ENCODE measurements around the gene ARID1A.
A peak's percentile ranks its signal among the peaks of the same experiment; 100 is the strongest.

Gene ARID1A

GRCh38 chr1:26761217-26761616 is 65.4 kb downstream of the ARID1A start:
- no peak for DNase-seq

DNA sequence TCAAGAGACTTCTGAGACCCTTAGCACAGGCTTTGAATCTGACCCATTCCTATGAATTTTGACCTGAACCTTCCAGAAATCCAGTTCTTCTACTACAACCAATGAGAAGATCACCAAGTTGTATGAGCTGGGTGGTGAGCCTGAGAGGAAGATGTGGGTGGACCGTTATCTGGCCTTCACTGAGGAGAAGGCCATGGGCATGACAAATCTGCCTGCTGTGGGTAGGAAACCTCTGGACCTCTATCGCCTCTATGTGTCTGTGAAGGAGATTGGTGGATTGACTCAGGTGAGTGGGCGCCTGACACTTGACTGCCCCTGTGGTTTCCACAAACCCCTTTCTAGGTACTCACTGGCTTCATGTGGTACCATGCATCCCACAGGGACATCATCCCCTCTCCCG is 71.9 kb downstream of the ARID1A start:
- DNase-seq: no peak

- peak; percentile 81 for DNase-seq
Observed at GRCh38 chr1:26768755-26769154, 72.9 kb downstream of the ARID1A start.

- DNase-seq: no peak
Observed at GRCh38 chr1:26771285-26771642, 75.4 kb downstream of the ARID1A start.

- peak; percentile 97 for DNase-seq
Observed at GRCh38 chr1:26771643-26772321, 76.0 kb downstream of the ARID1A start.

GRCh38 chr1:26772687-26773086 is 76.9 kb downstream of the ARID1A start:
- DNase-seq: peak; percentile 100

DNA sequence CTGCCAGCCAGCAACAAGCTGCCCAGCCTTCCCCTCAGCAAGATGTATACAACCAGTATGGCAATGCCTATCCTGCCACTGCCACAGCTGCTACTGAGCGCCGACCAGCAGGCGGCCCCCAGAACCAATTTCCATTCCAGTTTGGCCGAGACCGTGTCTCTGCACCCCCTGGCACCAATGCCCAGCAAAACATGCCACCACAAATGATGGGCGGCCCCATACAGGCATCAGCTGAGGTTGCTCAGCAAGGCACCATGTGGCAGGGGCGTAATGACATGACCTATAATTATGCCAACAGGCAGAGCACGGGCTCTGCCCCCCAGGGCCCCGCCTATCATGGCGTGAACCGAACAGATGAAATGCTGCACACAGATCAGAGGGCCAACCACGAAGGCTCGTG is 78.6 kb downstream of the ARID1A start:
- no peak for DNase-seq

DNA sequence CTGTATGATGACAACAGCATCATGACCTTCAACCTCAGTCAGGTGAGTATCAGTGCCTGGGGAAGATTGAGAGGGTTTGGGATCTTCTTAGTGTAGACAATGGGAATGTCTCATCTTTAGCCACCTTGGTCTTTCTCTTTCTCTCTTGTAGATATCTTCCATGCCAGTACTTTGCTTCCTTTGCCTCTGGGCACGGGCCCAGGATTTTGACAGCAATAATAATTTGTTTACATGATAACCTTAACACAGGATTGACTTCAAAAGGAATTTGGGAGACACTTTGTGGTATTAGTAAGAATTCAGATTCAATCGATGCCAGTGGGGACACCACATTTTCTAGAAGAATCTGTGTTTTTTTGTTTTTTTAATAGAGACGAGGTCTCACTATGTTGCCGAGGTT is 79.9 kb downstream of the ARID1A start:
- DNase-seq: no peak

DNA sequence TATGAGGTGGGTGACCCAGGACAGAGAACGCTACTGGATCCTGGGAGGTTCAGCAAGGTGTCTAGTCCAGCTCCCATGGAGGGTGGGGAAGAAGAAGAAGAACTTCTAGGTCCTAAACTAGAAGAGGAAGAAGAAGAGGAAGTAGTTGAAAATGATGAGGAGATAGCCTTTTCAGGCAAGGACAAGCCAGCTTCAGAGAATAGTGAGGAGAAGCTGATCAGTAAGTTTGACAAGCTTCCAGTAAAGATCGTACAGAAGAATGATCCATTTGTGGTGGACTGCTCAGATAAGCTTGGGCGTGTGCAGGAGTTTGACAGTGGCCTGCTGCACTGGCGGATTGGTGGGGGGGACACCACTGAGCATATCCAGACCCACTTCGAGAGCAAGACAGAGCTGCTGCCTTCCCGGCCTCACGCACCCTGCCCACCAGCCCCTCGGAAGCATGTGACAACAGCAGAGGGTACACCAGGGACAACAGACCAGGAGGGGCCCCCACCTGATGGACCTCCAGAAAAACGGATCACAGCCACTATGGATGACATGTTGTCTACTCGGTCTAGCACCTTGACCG is 83.4 kb downstream of the ARID1A start:
- DNase-seq: no peak

DNA sequence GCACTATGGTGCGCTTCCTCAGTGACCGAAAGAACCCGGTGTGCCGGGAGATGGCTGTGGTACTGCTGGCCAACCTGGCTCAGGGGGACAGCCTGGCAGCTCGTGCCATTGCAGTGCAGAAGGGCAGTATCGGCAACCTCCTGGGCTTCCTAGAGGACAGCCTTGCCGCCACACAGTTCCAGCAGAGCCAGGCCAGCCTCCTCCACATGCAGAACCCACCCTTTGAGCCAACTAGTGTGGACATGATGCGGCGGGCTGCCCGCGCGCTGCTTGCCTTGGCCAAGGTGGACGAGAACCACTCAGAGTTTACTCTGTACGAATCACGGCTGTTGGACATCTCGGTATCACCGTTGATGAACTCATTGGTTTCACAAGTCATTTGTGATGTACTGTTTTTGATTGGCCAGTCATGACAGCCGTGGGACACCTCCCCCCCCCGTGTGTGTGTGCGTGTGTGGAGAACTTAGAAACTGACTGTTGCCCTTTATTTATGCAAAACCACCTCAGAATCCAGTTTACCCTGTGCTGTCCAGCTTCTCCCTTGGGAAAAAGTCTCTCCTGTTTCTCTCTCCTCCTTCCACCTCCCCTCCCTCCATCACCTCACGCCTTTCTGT is 84.6 kb downstream of the ARID1A start:
- no peak for DNase-seq

DNA sequence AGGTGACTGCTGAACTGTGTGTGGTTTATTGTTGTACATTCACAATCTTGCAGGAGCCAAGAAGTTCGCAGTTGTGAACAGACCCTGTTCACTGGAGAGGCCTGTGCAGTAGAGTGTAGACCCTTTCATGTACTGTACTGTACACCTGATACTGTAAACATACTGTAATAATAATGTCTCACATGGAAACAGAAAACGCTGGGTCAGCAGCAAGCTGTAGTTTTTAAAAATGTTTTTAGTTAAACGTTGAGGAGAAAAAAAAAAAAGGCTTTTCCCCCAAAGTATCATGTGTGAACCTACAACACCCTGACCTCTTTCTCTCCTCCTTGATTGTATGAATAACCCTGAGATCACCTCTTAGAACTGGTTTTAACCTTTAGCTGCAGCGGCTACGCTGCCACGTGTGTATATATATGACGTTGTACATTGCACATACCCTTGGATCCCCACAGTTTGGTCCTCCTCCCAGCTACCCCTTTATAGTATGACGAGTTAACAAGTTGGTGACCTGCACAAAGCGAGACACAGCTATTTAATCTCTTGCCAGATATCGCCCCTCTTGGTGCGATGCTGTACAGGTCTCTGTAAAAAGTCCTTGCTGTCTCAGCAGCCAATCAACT is 85.5 kb downstream of the ARID1A start:
- no peak for DNase-seq

DNA sequence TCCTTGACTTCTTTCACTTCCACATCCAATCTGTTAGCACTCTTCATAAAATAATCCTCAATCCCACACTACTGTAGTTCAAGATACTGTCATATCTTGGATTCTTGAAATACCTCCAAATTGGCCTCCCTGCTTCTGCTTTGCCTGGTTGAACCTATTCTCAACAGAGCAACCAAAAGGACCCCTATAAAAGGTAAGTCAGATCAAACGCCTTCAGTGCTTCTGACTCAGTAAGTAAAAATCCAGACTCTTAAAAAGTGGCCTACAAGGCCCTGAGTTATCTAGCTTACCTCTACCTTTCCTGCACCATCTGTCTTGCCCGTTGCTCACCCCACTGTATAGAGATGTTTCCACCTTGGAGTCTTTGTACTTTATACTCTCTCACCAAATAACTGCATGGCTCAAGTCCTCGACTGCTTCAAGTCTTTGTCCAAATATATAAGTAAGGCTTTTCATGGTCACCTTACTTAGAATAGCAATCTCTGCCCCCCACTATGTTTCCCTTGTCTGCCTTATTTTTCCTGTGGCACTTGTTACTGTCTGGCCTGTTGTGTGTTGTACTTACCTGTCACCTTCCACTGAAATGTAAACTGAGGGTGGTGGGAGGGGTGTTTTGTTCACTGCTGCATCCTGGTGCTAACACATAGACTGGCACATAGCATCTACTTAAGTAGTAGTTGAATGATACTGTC is 86.9 kb downstream of the ARID1A start:
- DNase-seq: no peak

DNA sequence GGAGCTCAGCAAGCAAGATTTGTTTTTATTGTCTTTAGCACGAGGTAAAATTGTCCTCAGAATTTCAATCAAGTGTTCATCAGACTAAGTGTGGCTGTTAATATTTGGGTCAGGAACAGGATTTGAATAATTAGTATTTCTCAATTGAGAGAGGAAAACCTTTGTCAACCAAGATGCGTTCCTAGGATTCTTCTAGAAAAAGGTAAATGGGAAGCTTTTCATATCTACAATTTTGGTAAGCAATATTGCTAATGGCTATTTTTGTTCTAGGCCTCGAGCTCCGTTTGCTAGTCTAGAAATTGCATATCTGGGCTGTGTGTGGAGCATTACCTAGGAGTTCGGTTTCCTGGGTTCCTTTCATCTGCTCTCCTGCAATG is 87.8 kb downstream of the ARID1A start:
- no peak for DNase-seq

GRCh38 chr1:26784023-26784871 is 88.4 kb downstream of the ARID1A start:
- DNase-seq: peak; percentile 41

DNA sequence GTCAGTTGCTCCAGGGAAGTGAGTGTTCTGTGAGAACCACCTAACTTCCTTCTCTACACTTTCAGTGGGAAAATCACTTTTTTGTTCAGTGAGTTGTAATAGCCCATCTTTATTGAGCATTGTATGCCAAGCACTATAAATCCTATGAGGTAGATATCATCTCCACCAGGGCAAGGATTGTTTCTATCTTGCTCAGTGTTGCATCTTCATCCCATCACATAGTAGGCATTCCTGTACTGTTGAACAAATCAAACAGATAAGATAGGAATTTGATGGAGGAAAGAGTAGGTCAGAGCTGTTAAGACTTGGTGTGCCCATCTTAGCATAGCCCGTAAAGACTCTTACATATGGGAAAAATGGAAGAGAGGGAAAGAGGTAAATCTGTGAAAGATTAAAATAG is 89.1 kb downstream of the ARID1A start:
- DNase-seq: no peak

GRCh38 chr1:26785611-26786436 is 90.0 kb downstream of the ARID1A start:
- DNase-seq: peak; percentile 77

DNA sequence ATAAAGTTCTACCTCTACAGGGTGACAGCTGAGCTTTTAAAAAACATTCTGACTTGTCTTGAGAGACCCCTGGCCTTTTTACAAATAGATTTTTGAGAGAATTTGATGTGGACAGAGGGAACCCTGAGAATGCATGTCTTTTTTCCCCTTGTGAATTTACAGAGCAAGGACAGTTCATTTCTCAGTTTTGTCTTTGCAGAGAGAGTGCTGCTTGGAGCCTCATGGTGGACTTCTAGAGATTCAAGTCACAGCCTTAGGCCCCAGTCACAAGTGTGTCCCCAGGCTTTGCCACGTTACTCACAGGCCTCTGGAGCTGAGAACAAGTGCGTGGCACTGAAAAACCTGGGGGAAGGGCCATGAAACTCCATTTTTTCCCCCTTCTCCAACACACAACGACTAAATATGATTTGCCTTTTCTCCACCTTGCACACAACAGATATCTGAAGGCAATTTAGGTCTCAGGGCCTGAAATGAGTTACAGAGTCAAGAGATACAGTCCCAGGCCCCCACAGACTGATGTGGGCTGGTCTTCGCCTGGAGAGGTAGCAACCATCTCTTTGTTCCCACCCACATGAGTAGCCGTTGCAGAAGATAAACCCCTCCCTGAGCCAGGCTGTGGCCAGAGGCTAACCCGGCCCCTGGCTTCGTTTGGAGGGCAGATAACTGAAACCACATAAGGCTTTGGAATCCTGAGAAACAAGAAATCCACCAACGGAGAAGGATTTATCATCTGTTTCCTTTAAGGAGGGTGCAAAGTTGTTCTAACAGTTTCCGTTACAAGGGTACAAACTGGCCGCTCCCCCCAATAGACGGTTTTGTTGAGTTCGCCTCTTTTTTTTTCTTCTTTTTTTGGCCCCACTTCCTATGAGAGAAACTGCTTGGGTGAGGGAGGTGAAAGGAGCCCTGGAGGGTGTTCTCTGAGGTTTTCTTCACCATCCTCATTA is 90.9 kb downstream of the ARID1A start:
- DNase-seq: peak; percentile 82

- DNase-seq: peak; percentile 46
Observed at GRCh38 chr1:26787381-26787705, 91.5 kb downstream of the ARID1A start.

DNA sequence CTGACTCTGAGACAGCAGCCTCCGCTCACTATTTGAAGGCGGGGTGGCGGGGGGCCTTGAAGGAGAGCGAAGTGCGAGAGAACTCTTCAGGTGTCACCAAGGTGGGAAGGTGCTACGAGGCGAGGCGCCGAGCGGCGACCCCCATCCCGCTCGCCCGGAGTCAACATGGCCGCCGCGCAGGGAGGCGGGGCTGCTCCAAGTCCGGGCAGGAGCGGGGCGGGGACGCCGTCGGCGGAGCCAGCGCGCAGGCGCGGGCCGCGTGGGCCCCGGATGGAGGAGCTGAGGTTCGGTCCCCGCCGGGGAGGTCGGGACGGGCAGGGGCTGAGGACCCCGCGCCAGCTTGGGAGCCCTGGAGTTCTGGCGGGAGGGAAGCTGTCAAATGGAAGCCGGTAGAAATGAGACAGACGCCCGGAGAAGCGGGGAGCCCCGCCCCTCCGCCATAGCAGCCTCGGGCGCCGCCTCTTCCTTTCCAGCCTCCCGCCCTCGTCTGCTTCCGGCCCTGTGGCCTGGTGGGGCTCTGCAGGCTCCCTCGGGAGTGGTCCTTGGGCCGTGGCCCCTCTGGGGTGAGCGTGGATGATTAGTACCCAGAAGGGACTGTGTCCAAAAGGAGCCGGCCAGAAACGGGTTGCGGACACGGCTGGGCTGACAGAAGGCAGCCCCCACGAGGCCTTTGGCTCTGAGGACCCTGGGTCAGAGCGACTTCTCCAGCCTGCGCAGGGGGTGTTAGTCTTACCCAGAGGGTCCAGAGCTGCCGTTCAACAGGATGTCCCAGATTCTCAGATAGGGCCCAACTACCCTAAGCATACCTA is 92.1 kb downstream of the ARID1A start, which contains the start of gene PIGV:
Gene PIGV (plus strand): TSS at position 245 of the 809 bp plus-strand sequence. CDS start 2,866 bp downstream, outside the sequence.
- peak; percentile 85 for DNase-seq

DNA sequence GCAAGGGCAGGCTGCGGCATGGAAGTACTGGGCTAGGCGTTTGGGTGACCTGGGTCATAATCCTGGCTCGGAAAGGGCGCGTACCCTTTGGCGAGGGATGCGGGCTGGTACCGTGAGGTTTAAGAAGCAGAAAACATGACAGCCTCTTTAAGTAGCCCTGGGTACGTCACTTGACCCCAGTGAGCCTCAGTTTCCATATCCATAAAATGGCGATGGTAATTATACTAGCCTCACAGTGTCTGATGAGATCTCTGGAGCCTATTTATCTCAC is 92.6 kb downstream of the ARID1A start:
- DNase-seq: no peak
